Epidermal melanocyte (primary cell): ENCODE measurements around the gene KRTAP5-4.
"Not testable (repeated sequence)": the region's sequence is repeated elsewhere in the genome, so short reads cannot be mapped to it uniquely, and the experiment has no call there.

Experiments used
- DNase-seq: peaks from one replicate; pipeline ENCODE4 v3.0.0; 2011; ENCODE audit warnings: low spot score; ENCODE audit not compliant: insufficient read length

The KRTAP5-4 gene

DNA sequence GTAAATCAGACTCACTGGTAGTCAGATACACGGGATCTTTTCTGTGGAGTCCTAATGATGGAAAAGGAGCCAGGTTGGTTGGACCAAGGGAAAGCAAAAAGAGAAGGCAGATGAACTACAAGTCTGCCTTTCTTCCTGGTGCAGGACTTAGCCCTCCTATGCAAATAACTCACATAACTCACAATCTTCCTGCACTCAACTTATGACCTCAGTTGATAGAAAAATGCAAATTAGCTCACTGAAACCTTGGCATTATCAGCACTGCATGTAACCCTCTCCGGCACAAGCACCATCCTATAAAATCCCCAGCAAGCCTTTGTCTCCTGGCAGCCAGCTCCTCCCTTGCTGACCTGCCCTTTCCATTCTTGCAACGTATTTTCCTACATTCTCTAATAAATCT, 20.3 kb downstream of the KRTAP5-4 start:
- DNase-seq, result not testable (repeated sequence)

DNA sequence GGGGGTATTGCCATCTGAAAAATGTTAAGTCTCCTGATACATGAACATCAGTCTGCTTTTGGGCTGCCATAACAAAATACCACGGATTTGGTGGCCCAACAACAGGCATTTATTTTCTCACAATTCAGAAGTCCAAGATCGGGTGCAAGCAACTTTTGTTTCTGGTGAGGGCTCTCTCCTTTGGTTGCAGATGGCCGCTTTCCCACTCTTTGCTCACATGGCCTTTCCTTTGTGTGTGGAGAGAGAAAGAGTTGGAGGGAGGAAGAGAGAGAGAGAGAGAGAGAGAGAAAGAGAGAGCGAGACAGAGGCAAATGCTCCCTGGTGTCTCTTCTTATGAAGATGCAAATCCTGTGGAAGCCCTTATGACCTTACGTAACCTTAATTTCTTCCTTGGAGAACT, 21.3 kb downstream of the KRTAP5-4 start:
- DNase-seq, result no peak

DNA sequence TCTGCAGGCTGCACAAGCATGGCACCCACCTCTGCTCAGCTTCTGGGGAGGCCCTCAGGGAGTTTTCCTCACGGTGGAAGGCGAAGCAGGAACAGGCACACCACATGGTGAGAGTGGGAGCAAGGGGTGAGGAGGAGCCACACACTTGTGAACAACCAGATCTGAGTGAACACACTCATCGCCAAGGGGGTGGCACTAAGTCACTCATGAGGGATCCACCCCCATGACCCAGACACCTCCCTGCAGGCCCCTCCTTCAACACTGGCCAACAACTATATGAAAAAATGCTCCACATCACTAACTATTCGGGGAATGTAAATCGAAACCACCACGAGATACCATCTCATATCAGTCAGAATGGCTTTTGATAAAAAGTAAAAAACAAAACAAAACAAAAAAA, 23.1 kb downstream of the KRTAP5-4 start:
- no peak for DNase-seq

DNA sequence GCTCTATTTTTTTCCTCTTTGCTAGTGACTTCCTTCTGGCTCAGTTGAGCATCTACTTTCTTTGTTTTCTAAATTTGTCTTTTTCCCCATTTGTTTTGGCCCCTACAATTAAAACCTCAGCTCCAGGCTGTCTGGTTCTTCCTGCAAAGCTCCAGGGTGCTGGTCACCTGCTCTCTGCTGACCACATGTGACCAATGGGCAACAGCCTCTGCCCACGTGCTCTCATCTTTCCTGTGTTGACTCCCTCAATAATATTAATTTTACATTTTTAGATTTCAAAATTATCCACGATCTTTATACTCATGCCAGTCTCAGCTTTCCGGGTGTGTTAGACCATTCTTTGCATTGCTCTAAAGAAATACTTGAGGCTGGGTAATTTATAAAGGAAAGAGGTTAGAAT, 23.5 kb downstream of the KRTAP5-4 start:
- DNase-seq, result not testable (repeated sequence)

DNA sequence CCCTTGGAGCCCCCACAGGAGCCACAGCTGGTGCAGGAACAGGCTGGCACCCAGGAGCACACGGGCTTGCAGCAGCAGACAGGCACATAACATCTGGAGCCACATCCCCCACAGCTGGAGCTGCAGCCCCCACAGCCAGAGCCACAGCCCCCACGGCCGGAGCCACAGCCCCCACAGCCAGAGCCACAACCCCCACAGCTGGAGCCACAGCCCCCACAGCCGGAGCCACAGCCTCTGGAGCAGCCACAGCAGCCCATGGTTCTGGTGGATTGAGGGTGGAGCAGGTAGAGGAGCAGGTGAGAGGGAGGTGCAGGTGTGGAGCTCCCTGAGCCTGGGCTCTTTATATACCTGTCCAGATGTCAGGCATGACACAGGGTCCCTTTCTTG, 24.0 kb downstream of the KRTAP5-4 start, which contains the start of gene KRTAP5-2:
TSS of gene KRTAP5-2 (minus strand) at position 301 of the 387 bp plus-strand sequence. CDS start at position 257, 44 bp downstream.
- DNase-seq, result no peak

DNA sequence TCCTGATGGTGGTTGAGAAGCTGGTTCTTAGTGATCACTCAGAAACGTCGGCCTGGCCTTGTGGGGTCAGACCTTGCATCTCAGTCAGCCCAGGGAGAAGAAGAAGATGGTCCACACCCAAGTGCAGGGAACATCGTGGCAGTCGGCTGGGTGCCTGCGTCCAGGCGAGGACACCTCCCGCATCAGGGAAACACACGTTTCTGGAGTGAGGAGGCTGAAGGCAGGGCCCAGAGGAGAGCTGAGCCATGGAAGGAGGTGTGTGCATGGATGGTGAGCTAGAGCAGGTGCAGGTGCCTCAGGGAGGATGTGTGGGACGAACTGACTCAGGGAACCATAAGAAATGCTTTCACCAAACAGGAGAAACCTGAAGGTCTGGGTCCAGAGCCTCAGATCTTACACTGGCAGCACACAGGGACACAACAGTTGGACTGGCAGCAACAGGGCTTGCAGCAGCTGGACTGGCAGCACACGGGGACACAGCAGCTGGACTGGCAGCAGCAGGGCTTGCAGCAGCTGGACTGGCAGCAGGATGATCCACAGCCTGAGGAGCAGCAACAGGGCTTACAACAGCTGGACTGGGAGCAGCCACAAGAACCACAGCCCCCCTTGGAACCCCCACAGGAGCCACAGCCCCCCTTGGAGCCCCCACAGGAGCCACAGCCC, 24.5 kb downstream of the KRTAP5-4 start:
- DNase-seq, result no peak

DNA sequence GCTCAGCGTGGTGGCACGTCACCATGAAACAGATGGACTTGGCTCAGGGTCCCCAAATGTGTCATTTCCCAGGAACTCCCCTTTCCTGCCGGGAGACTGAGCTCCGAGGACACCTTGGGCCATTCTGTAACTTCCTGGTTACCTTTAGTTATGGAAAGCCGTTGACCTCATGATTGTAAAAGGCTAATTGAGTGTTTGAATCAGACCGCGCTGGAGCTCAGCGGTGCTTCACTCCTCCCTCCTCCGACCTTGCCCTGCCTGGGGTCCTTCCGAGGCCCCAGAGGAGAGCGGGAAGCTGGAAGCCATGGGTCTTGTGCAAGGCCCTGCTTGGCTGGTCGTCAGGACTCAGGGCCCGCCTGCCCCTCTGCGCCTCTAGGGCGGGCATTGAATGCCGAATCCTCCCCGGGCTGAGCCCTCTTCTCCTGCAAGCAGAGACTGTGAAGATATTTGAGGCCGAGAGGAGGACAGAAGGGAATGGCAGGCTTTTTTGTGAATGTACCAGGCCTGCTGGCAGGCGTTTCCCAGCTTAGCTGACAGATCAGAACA, 25.3 kb downstream of the KRTAP5-4 start:
- DNase-seq, result not testable (repeated sequence)

DNA sequence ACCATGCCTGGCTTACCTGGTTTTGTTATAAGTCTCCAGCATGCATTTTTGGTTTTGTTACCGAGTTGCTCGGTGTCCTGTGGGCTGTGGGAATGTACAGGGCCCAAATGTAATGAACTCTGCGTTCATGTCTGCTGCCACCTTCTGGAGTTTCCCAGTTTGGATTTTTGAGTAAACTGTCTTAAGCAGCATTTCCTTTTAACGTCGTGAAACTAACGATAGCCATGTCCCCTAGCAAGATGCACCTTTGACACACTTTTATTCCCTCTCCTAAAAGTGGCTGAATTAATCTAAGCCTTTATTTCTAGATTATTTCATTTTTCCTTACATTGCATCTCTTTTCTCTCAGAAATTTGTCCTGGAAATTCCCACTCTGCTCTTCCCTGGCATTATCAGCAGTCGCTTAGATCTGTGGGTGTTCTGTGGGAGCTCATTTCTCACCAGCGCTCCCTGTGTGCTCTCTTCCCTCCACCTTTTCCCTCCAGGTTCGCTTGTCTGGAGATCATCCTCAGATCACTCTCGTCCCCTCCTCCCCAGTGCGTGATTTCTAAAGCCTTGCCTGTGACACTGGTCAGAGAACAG, 25.9 kb downstream of the KRTAP5-4 start:
- DNase-seq, result not testable (repeated sequence)

DNA sequence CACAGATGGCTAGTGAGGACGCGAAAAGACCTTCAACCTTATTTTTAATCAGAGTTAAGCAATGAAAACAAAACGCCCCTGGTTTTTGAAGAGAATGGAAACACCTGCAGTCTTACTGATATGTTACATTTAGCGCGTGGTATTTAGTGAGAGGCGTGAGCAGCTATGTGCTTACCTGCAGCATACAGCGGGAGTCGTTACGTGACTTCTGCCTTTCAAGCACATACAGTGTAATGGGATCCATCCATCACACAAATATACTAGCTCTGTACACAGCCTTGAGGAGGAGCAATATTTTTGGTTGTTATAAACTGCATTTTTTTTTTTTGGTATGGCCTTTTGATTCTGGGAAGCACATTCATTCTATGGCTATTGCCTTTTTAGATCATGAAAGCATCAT, 29.3 kb downstream of the KRTAP5-4 start:
- no peak for DNase-seq

DNA sequence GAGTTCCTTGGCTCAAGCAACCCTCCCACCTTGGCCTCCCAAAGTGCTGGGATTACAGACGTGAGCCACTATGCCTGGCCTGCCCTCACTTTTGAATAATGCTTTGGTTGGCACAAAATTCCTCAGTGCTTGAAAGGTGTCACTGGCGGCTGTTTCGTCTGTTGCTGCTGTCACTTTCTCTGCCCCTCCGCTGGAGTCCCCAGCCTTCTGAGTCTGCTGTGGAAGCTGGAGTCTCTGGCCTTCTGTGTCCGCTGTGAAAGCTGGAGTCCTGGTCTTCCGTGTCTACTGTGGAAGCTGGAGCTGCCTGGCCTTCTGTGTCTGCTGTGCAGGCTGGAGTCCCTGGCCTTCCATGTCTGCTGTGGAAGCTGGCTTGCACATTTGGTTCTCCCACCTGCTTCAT, 31.9 kb downstream of the KRTAP5-4 start:
- DNase-seq, result no peak

DNA sequence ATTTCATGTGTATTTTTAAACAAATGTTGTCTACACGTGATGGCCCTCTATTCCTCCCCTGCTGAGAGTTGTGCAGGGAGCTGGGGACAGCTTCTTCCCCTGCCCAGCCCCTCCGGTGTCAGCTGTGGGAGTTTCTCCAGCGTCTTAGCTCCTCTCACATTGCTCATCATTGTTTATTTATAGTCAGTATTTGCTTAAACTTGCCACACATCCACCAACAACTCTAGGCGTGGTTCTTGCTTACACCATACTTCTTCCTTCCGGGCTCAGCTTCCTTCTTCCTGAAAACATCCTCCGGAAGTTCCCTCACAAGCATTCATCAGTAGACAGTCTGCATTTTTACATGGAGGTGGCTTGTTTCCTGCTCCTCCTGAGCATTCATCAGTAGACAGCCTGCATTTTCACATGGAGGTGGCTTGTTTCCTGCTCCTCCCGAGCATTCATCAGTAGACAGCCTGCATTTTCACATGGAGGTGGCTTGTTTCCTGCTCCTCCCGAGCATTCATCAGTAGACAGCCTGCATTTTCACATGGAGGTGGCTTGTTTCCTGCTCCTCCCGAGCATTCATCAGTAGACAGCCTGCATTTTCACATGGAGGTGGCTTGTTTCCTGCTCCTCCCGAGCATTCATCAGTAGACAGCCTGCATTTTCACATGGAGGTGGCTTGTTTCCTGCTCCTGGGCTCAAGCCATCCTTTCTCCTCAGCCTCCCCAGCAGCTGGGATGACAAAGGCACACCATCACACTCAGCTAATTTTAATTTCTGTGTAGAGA, 32.6 kb downstream of the KRTAP5-4 start:
- not testable (repeated sequence) for DNase-seq

DNA sequence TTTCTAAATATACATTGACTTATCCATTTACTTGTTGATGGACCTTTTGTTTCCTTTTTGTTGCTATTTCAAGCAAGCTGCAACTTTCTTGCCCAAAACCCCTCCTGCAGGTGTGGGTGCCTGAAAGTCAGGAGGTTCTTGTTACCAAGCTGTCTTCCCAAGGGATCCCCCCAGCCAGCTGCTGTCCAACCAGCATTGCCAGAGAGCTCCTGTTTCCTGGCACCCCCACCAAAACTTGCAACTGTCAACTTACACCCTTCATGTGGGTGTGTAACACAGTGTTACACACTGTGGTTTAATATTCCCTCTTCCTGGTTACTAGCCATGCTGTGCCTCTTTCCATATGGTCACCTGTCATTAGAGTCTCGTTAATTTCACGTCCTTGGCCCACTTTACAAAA, 35.2 kb downstream of the KRTAP5-4 start:
- no peak for DNase-seq

DNA sequence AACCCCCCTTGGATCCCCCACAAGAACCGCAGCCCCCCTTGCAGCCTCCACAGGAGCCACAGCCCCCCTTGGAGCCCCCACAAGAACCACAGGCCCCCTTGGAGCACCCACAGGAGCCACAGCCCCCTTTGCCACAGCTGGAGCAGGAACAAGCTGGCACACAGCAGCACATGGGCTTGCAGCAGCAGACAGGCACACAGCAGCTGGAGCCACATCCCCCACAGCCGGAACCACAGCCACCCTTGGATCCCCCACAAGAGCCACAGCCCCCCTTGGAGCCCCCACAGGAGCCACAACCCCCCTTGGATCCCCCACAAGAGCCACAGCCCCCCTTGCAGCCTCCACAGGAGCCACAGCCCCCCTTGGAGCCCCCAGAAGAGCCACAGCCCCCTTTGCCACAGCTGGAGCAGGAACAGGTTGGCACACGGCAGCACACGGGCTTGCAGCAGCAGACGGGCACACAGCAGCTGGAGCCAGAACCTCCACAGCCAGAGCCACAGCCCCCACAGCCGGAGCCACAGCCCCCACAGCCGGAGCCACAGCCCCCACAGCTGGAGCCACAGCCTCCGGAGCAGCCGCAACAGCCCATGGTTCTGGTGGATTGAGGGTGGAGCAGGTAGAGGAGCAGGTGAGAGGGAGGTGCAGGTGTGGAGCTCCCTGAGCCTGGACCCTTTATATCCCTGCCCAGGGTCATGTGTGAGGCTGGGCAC, 37.1 kb downstream of the KRTAP5-4 start, which contains the start of gene KRTAP5-1:
TSS of gene KRTAP5-1 (minus strand) at position 623 of the 710 bp plus-strand sequence. CDS start at position 589, 34 bp downstream.
- not testable (repeated sequence) for DNase-seq

DNA sequence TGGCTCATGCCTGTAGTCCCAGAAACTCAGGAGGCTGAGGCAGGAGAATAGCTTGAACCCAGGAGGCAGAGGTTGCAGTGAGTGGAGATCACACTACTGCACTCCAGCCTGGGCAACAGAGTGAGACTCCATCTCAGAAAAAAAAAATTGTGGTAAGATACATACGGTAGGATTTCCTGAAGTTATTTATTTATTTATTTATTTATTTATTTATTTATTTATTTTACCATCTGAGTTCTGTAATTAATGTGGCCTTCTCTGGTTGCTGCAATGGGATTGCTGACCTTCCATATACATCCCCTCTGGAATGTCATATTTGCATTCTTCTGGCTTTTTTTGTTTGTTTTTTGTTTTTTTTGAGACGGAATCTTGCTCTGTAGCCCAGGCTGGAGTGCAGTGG, 39.0 kb downstream of the KRTAP5-4 start:
- DNase-seq, result not testable (repeated sequence)

DNA sequence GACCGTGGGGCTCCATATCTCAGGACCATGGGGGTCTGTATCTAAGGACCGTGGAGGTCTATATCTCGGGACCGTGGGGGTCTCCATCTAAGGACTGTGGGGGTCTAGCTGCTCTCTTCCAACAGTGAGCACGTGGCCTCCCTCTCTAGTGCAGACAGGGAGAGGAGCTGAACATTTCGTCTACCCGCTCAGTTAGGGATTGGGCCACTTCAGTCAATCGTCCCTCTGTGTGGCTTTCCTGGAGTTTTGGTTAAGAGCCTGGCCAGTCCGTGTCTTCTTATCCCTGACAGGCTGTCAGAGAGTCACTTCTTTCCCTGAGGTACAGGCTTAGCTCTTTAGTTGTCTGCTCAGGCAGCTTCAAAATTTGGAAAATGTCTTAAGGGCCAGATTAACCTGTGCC, 40.0 kb downstream of the KRTAP5-4 start:
- DNase-seq, result no peak

DNA sequence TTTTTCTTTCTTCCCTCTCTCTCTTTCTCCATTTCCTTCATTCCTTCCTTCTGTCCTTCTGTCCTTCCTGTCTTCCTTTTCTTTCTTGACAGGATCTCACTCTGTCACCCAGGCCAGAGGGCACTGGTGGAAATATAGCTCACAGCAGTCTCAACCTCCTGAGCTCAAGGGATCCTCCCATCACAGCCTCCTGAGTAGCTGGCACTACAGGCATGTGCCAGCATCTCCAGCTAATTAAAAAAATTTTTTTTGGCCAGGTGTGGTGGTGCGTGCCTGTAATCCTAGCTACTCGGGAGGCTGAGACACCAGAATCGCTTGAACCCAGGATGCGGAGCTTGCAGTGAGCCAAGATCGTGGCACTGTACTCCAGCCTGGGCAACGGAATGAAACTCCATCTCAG, 45.1 kb downstream of the KRTAP5-4 start:
- no peak for DNase-seq

DNA sequence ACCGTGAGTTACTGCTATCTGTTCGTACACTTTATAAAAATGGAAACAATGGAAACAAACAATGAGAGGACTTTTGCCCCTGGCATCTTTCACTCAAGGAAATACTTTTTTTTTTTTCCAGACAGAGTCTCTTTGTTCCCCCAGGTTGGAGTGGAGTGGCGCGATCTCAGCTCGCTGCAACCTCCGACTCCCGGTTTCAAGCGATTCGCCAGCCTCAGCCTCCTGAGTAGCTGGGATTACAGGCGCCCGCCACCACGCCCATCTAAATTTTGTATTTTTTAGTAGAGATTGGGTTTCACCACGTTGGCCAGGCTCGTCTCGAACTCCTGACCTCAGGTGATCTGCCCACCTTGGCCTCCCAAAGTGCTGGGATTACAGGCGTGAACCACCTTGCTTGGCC, 46.2 kb downstream of the KRTAP5-4 start:
- DNase-seq, result not testable (repeated sequence)

DNA sequence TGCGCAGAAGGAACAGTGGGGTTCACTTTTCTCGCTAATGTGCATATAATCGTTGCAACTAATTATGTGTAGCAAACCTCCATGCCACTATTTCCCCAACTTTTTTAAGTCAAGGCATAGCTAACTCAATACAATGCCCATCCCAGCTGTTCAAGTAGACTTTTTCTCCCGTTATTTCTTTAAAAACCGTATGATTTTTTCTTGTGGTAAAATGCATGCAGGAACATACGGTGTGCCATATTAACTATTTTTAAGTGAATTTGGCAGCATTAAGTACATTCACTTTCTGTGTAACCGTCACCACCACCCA, 47.0 kb downstream of the KRTAP5-4 start:
- no peak for DNase-seq

DNA sequence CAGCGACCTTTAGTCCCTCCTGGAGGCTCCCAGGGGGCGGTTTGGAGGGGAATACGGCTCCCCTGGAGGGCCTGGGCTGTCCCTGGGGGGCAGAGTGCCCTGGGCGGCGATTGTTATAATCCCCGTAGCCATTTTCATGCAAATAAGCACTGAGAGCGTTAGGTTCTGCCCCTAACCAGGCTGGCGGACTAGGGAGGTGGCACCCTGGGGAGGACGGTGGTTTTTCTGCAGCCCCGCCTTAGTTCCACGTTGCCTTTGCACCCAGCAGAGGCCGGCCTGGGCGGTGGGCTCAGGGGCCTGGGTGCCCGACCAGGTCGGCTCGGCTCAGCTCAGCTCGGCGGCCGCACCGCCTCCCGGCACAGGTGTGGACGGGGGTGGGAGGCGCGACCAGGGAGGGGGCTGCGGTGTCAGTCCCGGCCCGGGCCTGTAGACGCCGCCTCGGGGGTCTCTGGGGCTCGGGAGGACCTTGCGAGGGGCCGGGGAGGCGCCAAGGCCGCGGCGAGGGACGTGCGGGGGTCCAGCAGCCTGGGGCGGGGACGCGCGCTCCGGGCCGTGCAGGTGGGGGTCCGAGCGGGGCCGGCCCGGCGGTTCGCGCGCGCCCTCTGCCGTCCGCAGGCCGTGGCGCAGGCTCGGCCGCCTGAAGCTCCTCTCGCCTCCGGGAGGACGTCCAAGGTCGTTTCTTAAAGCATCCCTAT, 47.6 kb downstream of the KRTAP5-4 start:
- no peak for DNase-seq

DNA sequence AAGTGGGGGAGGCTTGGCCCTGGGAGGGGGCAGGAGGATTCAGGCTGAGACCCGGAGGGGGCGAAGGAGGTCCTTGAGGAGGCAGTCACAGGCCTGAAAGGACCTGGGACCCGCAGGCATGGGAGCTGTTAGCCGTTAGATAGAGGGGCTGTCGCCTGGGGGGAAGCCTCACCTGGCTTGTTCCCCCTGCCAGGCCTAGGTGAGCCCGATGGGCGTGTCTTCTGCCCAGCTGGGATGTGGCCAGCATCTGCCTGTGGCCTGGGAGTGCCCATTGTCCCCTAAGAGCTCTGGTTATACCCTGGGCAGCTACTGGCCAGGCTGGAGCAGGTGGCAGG, 48.1 kb downstream of the KRTAP5-4 start:
- no peak for DNase-seq
